Measurements from ENCODE around the gene SRBD1. TPM values are rescaled to one million over a fixed set of nuclear protein-coding genes. Genes with fewer than 3 reads are reported as not detected.

Gene SRBD1
- polyA plus RNA-seq, 1 donor (not counting 4 experiments of a cell fraction or from before 2014, with no cell fraction given), result 8.8 TPM

GRCh38 chr2:45543257-45543656, 67.8 kb downstream of the SRBD1 start:
- Histone ChIP-seq H3K9ac (ENCODE audit: control insufficient read depth, extremely low read depth, insufficient read depth, low read length) (no peak overlapping the region), H3K9me3 (ENCODE audit: control insufficient read depth, low read depth, low read length) (peaks cover 3% of the 10 kb centered on the region), H4K20me1 (ENCODE audit: control insufficient read depth, extremely low read depth, insufficient read depth, low read length) (no peaks in the 10 kb centered on the region), H3K9me1 (ENCODE audit: control insufficient read depth, extremely low read depth, insufficient read depth, low read length) (no peaks in the 10 kb centered on the region), H3K79me2 (ENCODE audit: control insufficient read depth, insufficient read depth, low read length) (no peaks in the 10 kb centered on the region), H3K4me1 (ENCODE audit: control insufficient read depth, extremely low read depth, insufficient read depth, low read length) (no peaks in the 10 kb centered on the region), H3K27me3 (ENCODE audit: control insufficient read depth, extremely low read depth, insufficient read depth, low read length) (no peaks in the 10 kb centered on the region), H3K27ac (ENCODE audit: control insufficient read depth, insufficient read depth, low read length) (no peak overlapping the region), H3K36me3 (ENCODE audit: control insufficient read depth in 2 of 2, extremely low read depth in 1 of 2, insufficient read depth in 2 of 2, low read length in 2 of 2) (peaks cover 0 to 12% of the 10 kb centered on the region in 2 experiments), H3K4me2 (ENCODE audit: control insufficient read depth, extremely low read depth, insufficient read depth, low read depth, low read length) (no peak overlapping the region), H3K4me3 (ENCODE audit: control insufficient read depth in 2 of 3, extremely low read depth in 1 of 3, insufficient read depth in 2 of 3, low read depth in 1 of 3, low read length in 3 of 3) (no peak overlapping the region), H2AFZ (ENCODE audit: control insufficient read depth, low read length) (no peak overlapping the region)
- dilution Hi-C loops (cut with MboI; ENCODE audit: extremely low pct_ligation_motif_present, low sequenced_read_pairs), result no loop called here
- FAIRE-seq (no peak), DNase-seq (ENCODE audit: low read depth, low spot score) (no peak)
- TF ChIP-seq EZH2 (IDR thresholded peaks at IDR 0.05; ENCODE audit: low read length), result no peak
- TF ChIP-seq, protein P1, sequence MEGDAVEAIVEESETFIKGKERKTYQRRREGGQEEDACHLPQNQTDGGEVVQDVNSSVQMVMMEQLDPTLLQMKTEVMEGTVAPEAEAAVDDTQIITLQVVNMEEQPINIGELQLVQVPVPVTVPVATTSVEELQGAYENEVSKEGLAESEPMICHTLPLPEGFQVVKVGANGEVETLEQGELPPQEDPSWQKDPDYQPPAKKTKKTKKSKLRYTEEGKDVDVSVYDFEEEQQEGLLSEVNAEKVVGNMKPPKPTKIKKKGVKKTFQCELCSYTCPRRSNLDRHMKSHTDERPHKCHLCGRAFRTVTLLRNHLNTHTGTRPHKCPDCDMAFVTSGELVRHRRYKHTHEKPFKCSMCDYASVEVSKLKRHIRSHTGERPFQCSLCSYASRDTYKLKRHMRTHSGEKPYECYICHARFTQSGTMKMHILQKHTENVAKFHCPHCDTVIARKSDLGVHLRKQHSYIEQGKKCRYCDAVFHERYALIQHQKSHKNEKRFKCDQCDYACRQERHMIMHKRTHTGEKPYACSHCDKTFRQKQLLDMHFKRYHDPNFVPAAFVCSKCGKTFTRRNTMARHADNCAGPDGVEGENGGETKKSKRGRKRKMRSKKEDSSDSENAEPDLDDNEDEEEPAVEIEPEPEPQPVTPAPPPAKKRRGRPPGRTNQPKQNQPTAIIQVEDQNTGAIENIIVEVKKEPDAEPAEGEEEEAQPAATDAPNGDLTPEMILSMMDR (optimal IDR thresholded peaks at IDR 0.05 in 1 of 3, IDR thresholded peaks at IDR 0.05 in 1 of 3, conservative IDR thresholded peaks at IDR 0.05 in 1 of 3; ENCODE audit: extremely low read depth in 1 of 3, insufficient read depth in 2 of 3, low read length in 3 of 3), result no peak

- dilution Hi-C loops (cut with MboI; ENCODE audit: extremely low pct_ligation_motif_present, low sequenced_read_pairs), result no loop called here
- no peak for TF ChIP-seq EZH2 (IDR thresholded peaks at IDR 0.05; ENCODE audit: low read length)
- TF ChIP-seq, protein P1 (optimal IDR thresholded peaks at IDR 0.05 in 1 of 3, IDR thresholded peaks at IDR 0.05 in 1 of 3, conservative IDR thresholded peaks at IDR 0.05 in 1 of 3; ENCODE audit: extremely low read depth in 1 of 3, insufficient read depth in 2 of 3, low read length in 3 of 3), result no peak
- H3K27ac ChIP-seq (ENCODE audit: control insufficient read depth, insufficient read depth, low read length), result no peak overlapping the region
- FAIRE-seq, result no peak
- peaks cover 3% of the 10 kb centered on the region for H3K9me3 ChIP-seq (ENCODE audit: control insufficient read depth, low read depth, low read length)
- no peaks in the 10 kb centered on the region for H3K79me2 ChIP-seq (ENCODE audit: control insufficient read depth, insufficient read depth, low read length)
- H3K4me2 ChIP-seq (ENCODE audit: control insufficient read depth, extremely low read depth, insufficient read depth, low read depth, low read length), result no peak overlapping the region
- H3K36me3 ChIP-seq (ENCODE audit: control insufficient read depth in 2 of 2, extremely low read depth in 1 of 2, insufficient read depth in 2 of 2, low read length in 2 of 2), result peaks cover 0 to 12% of the 10 kb centered on the region in 2 experiments
- no peaks in the 10 kb centered on the region for H3K4me1 ChIP-seq (ENCODE audit: control insufficient read depth, extremely low read depth, insufficient read depth, low read length)
- no peak for DNase-seq (ENCODE audit: low read depth, low spot score)
- no peak overlapping the region for H2AFZ ChIP-seq (ENCODE audit: control insufficient read depth, low read length)
- no peak overlapping the region for H3K4me3 ChIP-seq (ENCODE audit: control insufficient read depth in 2 of 3, extremely low read depth in 1 of 3, insufficient read depth in 2 of 3, low read depth in 1 of 3, low read length in 3 of 3)
- no peak overlapping the region for H3K9ac ChIP-seq (ENCODE audit: control insufficient read depth, extremely low read depth, insufficient read depth, low read length)
- no peaks in the 10 kb centered on the region for H3K9me1 ChIP-seq (ENCODE audit: control insufficient read depth, extremely low read depth, insufficient read depth, low read length)
- H3K27me3 ChIP-seq (ENCODE audit: control insufficient read depth, extremely low read depth, insufficient read depth, low read length), result no peaks in the 10 kb centered on the region
- no peaks in the 10 kb centered on the region for H4K20me1 ChIP-seq (ENCODE audit: control insufficient read depth, extremely low read depth, insufficient read depth, low read length)
Measured at GRCh38 chr2:45542013-45542412, 69.1 kb downstream of the SRBD1 start.
